ENCODE data around the gene GINS3. TPM values are rescaled to one million over a fixed set of nuclear protein-coding genes. Genes with fewer than 3 reads are reported as not detected.

Gene GINS3
- 9.6 TPM for polyA plus RNA-seq (2013, experiment 1 of 2)
- polyA plus RNA-seq (2013, experiment 2 of 2) = 10.1 TPM

DNA sequence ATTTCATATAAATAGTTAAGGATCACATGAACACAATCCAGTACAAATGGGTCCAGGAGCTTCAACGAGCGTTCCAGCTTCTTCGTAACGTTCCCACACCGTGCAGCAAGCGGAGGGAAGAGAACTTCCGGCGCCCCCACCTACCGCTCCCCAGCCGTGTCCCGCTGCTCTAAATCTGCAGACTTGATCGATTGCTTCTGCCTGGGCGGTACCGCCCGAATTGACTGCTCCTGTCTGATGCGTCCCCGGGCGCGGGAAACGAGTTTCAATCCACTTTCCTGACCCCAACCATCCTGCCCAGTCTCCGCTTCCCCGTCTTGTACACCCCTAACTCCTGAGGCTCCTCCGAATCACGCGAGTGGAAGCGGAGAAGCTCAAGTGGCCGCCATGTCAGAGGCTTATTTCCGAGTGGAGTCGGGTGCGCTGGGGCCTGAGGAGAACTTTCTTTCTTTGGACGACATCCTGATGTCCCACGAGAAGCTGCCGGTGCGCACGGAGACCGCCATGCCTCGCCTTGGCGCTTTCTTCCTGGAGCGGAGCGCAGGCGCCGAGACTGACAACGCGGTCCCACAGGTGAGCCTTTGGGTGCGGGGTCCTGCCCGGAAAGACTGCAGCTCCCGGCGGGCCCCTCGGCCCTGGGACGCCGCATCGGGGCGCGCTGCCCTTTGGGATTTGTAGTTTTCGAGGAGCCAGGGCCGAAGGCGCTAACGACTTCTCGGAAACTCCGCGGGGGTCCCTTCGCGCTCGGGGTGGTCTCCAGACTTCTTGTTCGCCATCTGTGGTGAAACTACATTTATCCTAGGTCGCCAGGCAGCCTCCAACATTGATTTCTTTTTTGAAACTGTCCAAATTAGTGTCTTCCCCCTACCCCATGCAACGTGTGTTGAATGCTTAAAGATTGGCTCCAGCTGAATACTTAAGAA lies at the start of gene GINS3:
Gene GINS3 (plus strand): TSS at position 257 of the 923 bp plus-strand sequence. CDS start 131 bp downstream, at position 388.
- Histone ChIP-seq H2AK5ac (ENCODE audit: low read depth, low read length) (no peak within 1 kb of the TSS), H3K23ac (ENCODE audit: low read depth, low read length, poor library complexity) (no peak within 1 kb of the TSS), H4K8ac (ENCODE audit: low read depth, low read length) (peak within 1 kb of the TSS; percentile 87), H3K9me3 (replicated peaks in 1 of 2; ENCODE audit: control insufficient read depth in 2 of 2, insufficient read depth in 1 of 2, low read depth in 1 of 2, low read length in 2 of 2) (peaks cover 0 to 4% of the 10 kb centered on the region in 2 donors), H2AFZ (ENCODE audit: low read length) (peak within 1 kb of the TSS; percentile 97), H2BK15ac (ENCODE audit: low read length) (no peak within 1 kb of the TSS), H2BK12ac (ENCODE audit: low read length) (no peak within 1 kb of the TSS), H3K14ac (ENCODE audit: low read length) (no peak within 1 kb of the TSS), H3K27ac (replicated peaks; ENCODE audit: low read length) (peak within 1 kb of the TSS; percentile 68), H4K91ac (ENCODE audit: low read depth, low read length, poor library complexity) (no peak within 1 kb of the TSS), H3K4ac (ENCODE audit: low read length) (no peak within 1 kb of the TSS), H2BK5ac (ENCODE audit: low read length) (peak within 1 kb of the TSS; percentile 47), H3K4me2 (ENCODE audit: insufficient read depth, low read length, poor library complexity, severe bottlenecking) (peak within 1 kb of the TSS; percentile 66), H3K9ac (ENCODE audit: low read depth, low read length, poor library complexity) (peak within 1 kb of the TSS; percentile 94), H3K4me3 (ENCODE audit: low read length in 2 of 2) (peak within 1 kb of the TSS; percentile 74 to 100), H3K27me3 (ENCODE audit: control insufficient read depth in 3 of 3, insufficient read depth in 3 of 3, low read depth in 1 of 3, low read length in 3 of 3) (peaks cover 0 to 18% (median 0%) of the 10 kb centered on the region in 3 experiments), H2BK120ac (ENCODE audit: low read depth, low read length) (no peak within 1 kb of the TSS), H3K36me3 (replicated peaks in 1 of 2; ENCODE audit: control insufficient read depth in 2 of 2, insufficient read depth in 2 of 2, low read length in 2 of 2) (peaks cover 0 to 10% of the 10 kb centered on the region in 2 donors), H3K18ac (ENCODE audit: low read length) (peak within 1 kb of the TSS; percentile 89), H3K79me1 (ENCODE audit: low read depth, low read length) (peaks cover 2% of the 10 kb centered on the region), H3K4me1 (ENCODE audit: control insufficient read depth in 2 of 2, insufficient read depth in 1 of 2, low read depth in 1 of 2, low read length in 2 of 2) (peaks cover 0 to 4% of the 10 kb centered on the region in 2 donors)
- no CpG with 5 or more reads among the region's 67 CpGs for WGBS, 2 donors (ENCODE audit: extremely low coverage in 2 of 2, insufficient read length in 2 of 2, insufficient replicate concordance in 1 of 2)
- peak; percentile 75 for DNase-seq (ENCODE audit: low spot score)

DNA sequence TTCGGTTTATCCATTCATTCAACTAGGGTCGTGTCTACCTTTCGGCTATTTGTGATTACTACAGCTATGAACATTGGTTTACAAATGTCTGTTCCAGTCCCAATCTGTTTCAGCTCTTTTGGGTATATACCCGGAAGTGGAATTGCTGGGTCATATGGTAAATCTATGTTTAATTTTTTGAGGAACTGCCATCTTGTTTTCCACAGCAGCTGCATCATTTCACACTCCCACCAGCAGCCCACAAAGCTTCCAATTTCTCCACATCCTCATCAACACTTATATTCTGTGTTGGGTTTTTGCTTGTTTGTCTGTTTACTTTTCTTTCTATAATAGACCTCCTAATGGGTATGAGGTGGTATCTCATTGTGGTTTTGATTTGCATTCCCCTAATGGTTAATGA lies 48.7 kb upstream of the GINS3 start:
- no peaks in the 10 kb centered on the region for H3K9me3 ChIP-seq (replicated peaks in 1 of 2; ENCODE audit: control insufficient read depth in 2 of 2, insufficient read depth in 1 of 2, low read depth in 1 of 2, low read length in 2 of 2)
- H2BK12ac ChIP-seq (ENCODE audit: low read length) = no peak overlapping the region
- no peak overlapping the region for H3K18ac ChIP-seq (ENCODE audit: low read length)
- H3K4ac ChIP-seq (ENCODE audit: low read length) = no peak overlapping the region
- no peak for DNase-seq (ENCODE audit: low spot score)
- H2BK120ac ChIP-seq (ENCODE audit: low read depth, low read length) = no peak overlapping the region
- H2AFZ ChIP-seq (ENCODE audit: low read length) = no peak overlapping the region
- no peaks in the 10 kb centered on the region for H3K79me1 ChIP-seq (ENCODE audit: low read depth, low read length)
- H3K23ac ChIP-seq (ENCODE audit: low read depth, low read length, poor library complexity) = no peak overlapping the region
- H4K8ac ChIP-seq (ENCODE audit: low read depth, low read length) = no peak overlapping the region
- H2BK5ac ChIP-seq (ENCODE audit: low read length) = no peak overlapping the region
- H3K4me1 ChIP-seq (ENCODE audit: control insufficient read depth in 2 of 2, insufficient read depth in 1 of 2, low read depth in 1 of 2, low read length in 2 of 2) = peaks cover 0 to 3% of the 10 kb centered on the region in 2 donors
- no peak overlapping the region for H3K27ac ChIP-seq (replicated peaks; ENCODE audit: low read length)
- no peak overlapping the region for H2AK5ac ChIP-seq (ENCODE audit: low read depth, low read length)
- H3K9ac ChIP-seq (ENCODE audit: low read depth, low read length, poor library complexity) = no peak overlapping the region
- no peak overlapping the region for H4K91ac ChIP-seq (ENCODE audit: low read depth, low read length, poor library complexity)
- H3K4me3 ChIP-seq (ENCODE audit: low read length in 2 of 2) = no peak overlapping the region
- no peak overlapping the region for H2BK15ac ChIP-seq (ENCODE audit: low read length)
- H3K14ac ChIP-seq (ENCODE audit: low read length) = no peak overlapping the region
- no CpG with 5 or more reads among the region's 4 CpGs for WGBS, 2 donors (ENCODE audit: extremely low coverage in 2 of 2, insufficient read length in 2 of 2, insufficient replicate concordance in 1 of 2)
- no peaks in the 10 kb centered on the region for H3K36me3 ChIP-seq (replicated peaks in 1 of 2; ENCODE audit: control insufficient read depth in 2 of 2, insufficient read depth in 2 of 2, low read length in 2 of 2)
- H3K4me2 ChIP-seq (ENCODE audit: insufficient read depth, low read length, poor library complexity, severe bottlenecking) = no peak overlapping the region
- H3K27me3 ChIP-seq (ENCODE audit: control insufficient read depth in 3 of 3, insufficient read depth in 3 of 3, low read depth in 1 of 3, low read length in 3 of 3) = peaks cover 0 to 18% (median 0%) of the 10 kb centered on the region in 3 experiments

DNA sequence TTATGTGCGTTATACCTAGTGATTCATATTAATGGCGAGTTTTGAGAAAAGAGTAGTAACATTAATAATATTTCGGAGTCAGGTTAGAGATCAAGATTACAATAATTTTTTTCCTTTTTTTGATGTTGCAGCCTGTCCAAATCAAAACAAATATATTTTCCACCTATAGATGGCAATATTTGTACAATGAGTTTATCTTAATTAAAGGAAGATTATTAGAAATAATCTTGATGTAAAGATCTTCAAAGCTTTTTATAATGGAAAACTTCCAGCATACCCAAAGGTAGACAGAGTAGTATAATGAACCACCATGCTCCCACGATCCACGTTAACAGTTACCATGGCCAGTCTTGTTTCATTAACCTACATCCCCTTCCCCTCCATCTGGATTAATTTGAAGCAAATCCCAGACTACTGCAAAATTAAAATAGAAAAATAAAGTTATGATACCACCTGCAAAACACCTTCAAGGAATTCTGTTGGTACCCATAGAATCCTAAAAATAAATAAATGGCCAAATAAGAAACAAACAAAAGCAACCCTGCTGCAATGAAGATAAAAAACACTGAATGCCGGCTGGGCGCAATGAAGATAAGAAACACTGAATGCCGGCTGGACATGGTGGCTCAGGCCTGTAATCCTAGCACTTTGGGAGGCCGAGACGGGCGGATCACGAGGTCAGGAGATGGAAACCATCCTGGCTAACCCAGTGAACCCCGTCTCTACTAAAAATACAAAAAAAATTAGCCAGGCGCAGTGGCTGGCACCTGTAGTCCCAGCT lies 46.5 kb upstream of the GINS3 start:
- no peak overlapping the region for H2AFZ ChIP-seq (ENCODE audit: low read length)
- no peak overlapping the region for H3K18ac ChIP-seq (ENCODE audit: low read length)
- H3K4me2 ChIP-seq (ENCODE audit: insufficient read depth, low read length, poor library complexity, severe bottlenecking) = no peak overlapping the region
- no peaks in the 10 kb centered on the region for H3K4me1 ChIP-seq (ENCODE audit: control insufficient read depth in 2 of 2, insufficient read depth in 1 of 2, low read depth in 1 of 2, low read length in 2 of 2)
- no peak overlapping the region for H2BK5ac ChIP-seq (ENCODE audit: low read length)
- no peaks in the 10 kb centered on the region for H3K79me1 ChIP-seq (ENCODE audit: low read depth, low read length)
- no peaks in the 10 kb centered on the region for H3K36me3 ChIP-seq (replicated peaks in 1 of 2; ENCODE audit: control insufficient read depth in 2 of 2, insufficient read depth in 2 of 2, low read length in 2 of 2)
- H3K27ac ChIP-seq (replicated peaks; ENCODE audit: low read length) = no peak overlapping the region
- H3K4me3 ChIP-seq (ENCODE audit: low read length in 2 of 2) = no peak overlapping the region
- H2AK5ac ChIP-seq (ENCODE audit: low read depth, low read length) = no peak overlapping the region
- H3K23ac ChIP-seq (ENCODE audit: low read depth, low read length, poor library complexity) = no peak overlapping the region
- no peak overlapping the region for H2BK15ac ChIP-seq (ENCODE audit: low read length)
- no peak for DNase-seq (ENCODE audit: low spot score)
- WGBS, 2 donors (ENCODE audit: extremely low coverage in 2 of 2, insufficient read length in 2 of 2, insufficient replicate concordance in 1 of 2) = no CpG with 5 or more reads among the region's 14 CpGs
- H2BK12ac ChIP-seq (ENCODE audit: low read length) = no peak overlapping the region
- H3K14ac ChIP-seq (ENCODE audit: low read length) = no peak overlapping the region
- H4K91ac ChIP-seq (ENCODE audit: low read depth, low read length, poor library complexity) = no peak overlapping the region
- H2BK120ac ChIP-seq (ENCODE audit: low read depth, low read length) = no peak overlapping the region
- H3K4ac ChIP-seq (ENCODE audit: low read length) = no peak overlapping the region
- H3K9me3 ChIP-seq (replicated peaks in 1 of 2; ENCODE audit: control insufficient read depth in 2 of 2, insufficient read depth in 1 of 2, low read depth in 1 of 2, low read length in 2 of 2) = no peaks in the 10 kb centered on the region
- no peak overlapping the region for H3K9ac ChIP-seq (ENCODE audit: low read depth, low read length, poor library complexity)
- H4K8ac ChIP-seq (ENCODE audit: low read depth, low read length) = no peak overlapping the region
- H3K27me3 ChIP-seq (ENCODE audit: control insufficient read depth in 3 of 3, insufficient read depth in 3 of 3, low read depth in 1 of 3, low read length in 3 of 3) = peaks cover 0 to 32% (median 0%) of the 10 kb centered on the region in 3 experiments
